Epithelial cell of esophagus (primary cell): ENCODE measurements around the gene RABAC1.
A peak's percentile ranks its signal among the peaks of the same experiment; 100 is the strongest.

Experiments
- DNase-seq: peaks from one replicate; pipeline ENCODE4 v3.0.0; 2010; ENCODE audit warnings: low read depth
- H3K4me3 ChIP-seq: 2 replicates; pipeline ENCODE4 v1.5.1; 2011; ENCODE audit warnings: mild to moderate bottlenecking, low read length, control low read depth
- CTCF ChIP-seq: IDR thresholded peaks from 2 replicates; pipeline ENCODE4 v1.5.1; 2011; ENCODE audit warnings: low read depth, mild to moderate bottlenecking, low read length, control low read depth, inconsistent platforms; ENCODE audit not compliant: insufficient read depth; ENCODE audit errors: missing control alignments

The RABAC1 gene

GRCh38 chr19:41930926-41931592, 28.1 kb downstream of the RABAC1 start:
- no peak overlapping the region for H3K4me3 ChIP-seq
- TF ChIP-seq CTCF: peak; percentile 43
- no peak for DNase-seq

GRCh38 chr19:41930322-41930722, 28.8 kb downstream of the RABAC1 start:
- H3K4me3 ChIP-seq: no peak overlapping the region
- no peak for DNase-seq
- TF ChIP-seq CTCF: no peak

GRCh38 chr19:41929536-41930071, 29.5 kb downstream of the RABAC1 start:
- H3K4me3 ChIP-seq: no peak overlapping the region
- no peak for TF ChIP-seq CTCF
- no peak for DNase-seq

GRCh38 chr19:41928754-41929535, 30.2 kb downstream of the RABAC1 start:
- TF ChIP-seq CTCF: no peak
- H3K4me3 ChIP-seq: peak overlapping the region; percentile 10
- DNase-seq: no peak

GRCh38 chr19:41928221-41928683, 30.9 kb downstream of the RABAC1 start, which contains the start of gene ERFL:
TSS of gene ERFL (minus strand) at chr19:41928449. CDS start at chr19:41912919, 15,530 bp downstream.
- DNase-seq: no peak
- no peak for TF ChIP-seq CTCF
- peak within 1 kb of the TSS; percentile 18 for H3K4me3 ChIP-seq

GRCh38 chr19:41927497-41928192, 31.5 kb downstream of the RABAC1 start:
- no peak for TF ChIP-seq CTCF
- H3K4me3 ChIP-seq: peak overlapping the region; percentile 18
- no peak for DNase-seq
